KG1 (cell line): ENCODE results near the gene MFGE8.

ENCODE experiments used
- DNase-seq: peaks from one replicate; lab custom pipeline; 2025; lab: John Stamatoyannopoulos, UW

The MFGE8 gene

GRCh38 chr15:88918738-88919137, 5.6 kb upstream of the MFGE8 start:
- no peak for DNase-seq

- DNase-seq, result no peak
These were observed 4.6 kb upstream of the MFGE8 start for GRCh38 chr15:88917760-88918159.

- no peak for DNase-seq
These were observed 2.2 kb upstream of the MFGE8 start for GRCh38 chr15:88915354-88915753.

GRCh38 chr15:88913850-88914169, 631 bp upstream of the MFGE8 start:
- DNase-seq, result no peak

- no peak for DNase-seq
These were observed 668 bp downstream of the MFGE8 start for GRCh38 chr15:88912500-88912921.

- no peak for DNase-seq
These were observed 1.4 kb downstream of the MFGE8 start for GRCh38 chr15:88911766-88912118.

GRCh38 chr15:88909956-88910831, 3.0 kb downstream of the MFGE8 start:
- DNase-seq, result no peak

GRCh38 chr15:88908697-88909621, 4.2 kb downstream of the MFGE8 start:
- DNase-seq, result no peak

GRCh38 chr15:88908123-88908522, 5.1 kb downstream of the MFGE8 start:
- DNase-seq, result no peak

- no peak for DNase-seq
These were observed 6.1 kb downstream of the MFGE8 start for GRCh38 chr15:88907111-88907510.

GRCh38 chr15:88906551-88906950, 6.6 kb downstream of the MFGE8 start:
- DNase-seq, result no peak

- no peak for DNase-seq
These were observed 7.0 kb downstream of the MFGE8 start for GRCh38 chr15:88906130-88906529.

- no peak for DNase-seq
These were observed 7.6 kb downstream of the MFGE8 start for GRCh38 chr15:88905576-88905975.

GRCh38 chr15:88904624-88905327, 8.4 kb downstream of the MFGE8 start:
- DNase-seq, result peak; percentile 47

GRCh38 chr15:88904257-88904623, 8.9 kb downstream of the MFGE8 start:
- DNase-seq, result no peak

GRCh38 chr15:88902846-88903245, 10.3 kb downstream of the MFGE8 start:
- no peak for DNase-seq

GRCh38 chr15:88902221-88902835, 10.9 kb downstream of the MFGE8 start:
- no peak for DNase-seq

GRCh38 chr15:88901508-88902220, 11.5 kb downstream of the MFGE8 start:
- DNase-seq, result no peak

- DNase-seq, result no peak
These were observed 12.2 kb downstream of the MFGE8 start for GRCh38 chr15:88900982-88901418.

- no peak for DNase-seq
These were observed 12.7 kb downstream of the MFGE8 start for GRCh38 chr15:88900309-88900981.

GRCh38 chr15:88899251-88899650, 13.9 kb downstream of the MFGE8 start:
- no peak for DNase-seq
